Measurements from ENCODE around the gene CEP57L1. TPM values are rescaled to one million over a fixed set of nuclear protein-coding genes. Genes with fewer than 3 reads are reported as not detected.
A peak's percentile ranks its signal among the peaks of the same experiment; 100 is the strongest.
"Not testable (repeated sequence)": the region's sequence is repeated elsewhere in the genome, so short reads cannot be mapped to it uniquely, and the experiment has no call there.

CEP57L1 gene
- total and polyA plus RNA-seq, 8 donors: 11.3 to 42.5 (median 33.6) TPM

- Histone ChIP-seq H3K9me3 (peaks cover 0 to 2% of the 10 kb centered on the region in 2 donors), H3K27me3 (no peaks in the 10 kb centered on the region), H3K4me3 (no peak overlapping the region), H3K36me3 (no peaks in the 10 kb centered on the region), H3K27ac (no peak overlapping the region), H3K4me1 (peaks cover 0 to 5% of the 10 kb centered on the region in 2 donors)
- no peak for ATAC-seq
- TF ChIP-seq CTCF (IDR thresholded peaks at IDR 0.05): no peak
- intact Hi-C loops (cut with DNase I): loop anchor here in 1 of 2 donors (10.0 kb wide), 1 partner anchor 199 kb away; the partner anchor contains the start of gene CD164
- DNase-seq: no peak
These were observed 90.7 kb downstream of the CEP57L1 start for GRCh38 chr6:109186012-109186411.

GRCh38 chr6:109187399-109188114 lies 92.2 kb downstream of the CEP57L1 start:
- DNase-seq (peak in 2 of 4 donors; percentile 41 to 60), ATAC-seq (peak; percentile 98)
- peaks cover 0 to 5% of the 10 kb centered on the region in 2 donors for H3K4me1 ChIP-seq
- peak; percentile 77 to 92 for TF ChIP-seq CTCF (IDR thresholded peaks at IDR 0.05)
- intact Hi-C loops (cut with DNase I): loop anchor here in 1 of 2 donors (10.0 kb wide), 1 partner anchor 197 kb away; the partner anchor contains the start of gene CD164
- no peak overlapping the region for H3K27ac ChIP-seq
- H3K27me3 ChIP-seq: no peaks in the 10 kb centered on the region
- no peak overlapping the region for H3K4me3 ChIP-seq
- H3K36me3 ChIP-seq: no peaks in the 10 kb centered on the region
- H3K9me3 ChIP-seq: peaks cover 0 to 15% of the 10 kb centered on the region in 2 donors

- H3K9me3 ChIP-seq: peaks cover 0 to 15% of the 10 kb centered on the region in 2 donors
- no peaks in the 10 kb centered on the region for H3K27me3 ChIP-seq
- H3K27ac ChIP-seq: no peak overlapping the region
- no peak for DNase-seq
- H3K4me1 ChIP-seq: peaks cover 0 to 5% of the 10 kb centered on the region in 2 donors
- H3K36me3 ChIP-seq: no peaks in the 10 kb centered on the region
- no peak overlapping the region for H3K4me3 ChIP-seq
- ATAC-seq: no peak
- intact Hi-C loops (cut with DNase I): loop anchor here in 1 of 2 donors (10.0 kb wide), 1 partner anchor 197 kb away; the partner anchor contains the start of gene CD164
- no peak for TF ChIP-seq CTCF (IDR thresholded peaks at IDR 0.05)
These were observed 92.8 kb downstream of the CEP57L1 start for GRCh38 chr6:109188115-109188411.

GRCh38 chr6:109191368-109191767 lies 96.1 kb downstream of the CEP57L1 start:
- peaks cover 0 to 15% of the 10 kb centered on the region in 2 donors for H3K9me3 ChIP-seq
- H3K4me1 ChIP-seq; H3K36me3 ChIP-seq; ATAC-seq; H3K27me3 ChIP-seq; DNase-seq; H3K27ac ChIP-seq; H3K4me3 ChIP-seq; intact Hi-C loops (cut with DNase I): not testable (repeated sequence)

GRCh38 chr6:109192865-109193264 lies 97.6 kb downstream of the CEP57L1 start:
- Histone ChIP-seq H3K36me3 (no peaks in the 10 kb centered on the region), H3K27ac (no peak overlapping the region), H3K4me1 (peaks cover 0 to 4% of the 10 kb centered on the region in 2 donors), H3K27me3 (no peaks in the 10 kb centered on the region), H3K9me3 (peaks cover 0 to 15% of the 10 kb centered on the region in 2 donors), H3K4me3 (no peak overlapping the region)
- intact Hi-C loops (cut with DNase I): no loop called here
- TF ChIP-seq CTCF (IDR thresholded peaks at IDR 0.05): no peak
- DNase-seq (no peak), ATAC-seq (no peak)

All from left lung (tissue), 10 donors.